Measurements from ENCODE around the gene PRR7.
A peak's percentile ranks its signal among the peaks of the same experiment; 100 is the strongest.

PRR7 gene

DNA sequence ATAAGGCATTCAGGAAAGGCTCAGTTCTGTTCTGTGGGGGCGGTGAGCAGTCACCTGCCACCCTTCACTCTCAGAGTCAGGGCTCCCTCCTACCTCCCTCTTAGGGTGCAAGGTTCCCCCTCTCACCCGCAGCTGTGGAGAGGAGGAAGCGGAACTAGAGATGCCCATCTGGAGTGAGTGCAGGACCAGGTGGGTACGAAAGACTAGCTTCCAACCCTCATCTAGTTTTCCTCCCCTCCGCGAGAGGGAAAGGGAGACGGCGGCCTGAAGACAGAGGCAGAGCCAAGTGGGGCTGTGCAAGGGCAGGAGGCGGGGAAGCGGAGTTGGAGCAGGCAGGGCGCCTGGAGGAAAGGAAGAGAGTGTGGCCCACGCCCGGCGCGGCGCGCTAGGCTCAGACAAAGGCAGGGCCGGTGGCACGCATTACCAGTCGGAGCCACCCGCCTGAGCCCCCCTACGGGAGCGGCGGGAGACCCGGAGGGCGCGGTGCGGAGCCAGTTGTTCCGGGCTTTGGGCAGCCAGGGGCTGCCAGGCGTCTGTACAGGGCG lies 7.3 kb downstream of the PRR7 start:
- DNase-seq = peak; percentile 63

DNA sequence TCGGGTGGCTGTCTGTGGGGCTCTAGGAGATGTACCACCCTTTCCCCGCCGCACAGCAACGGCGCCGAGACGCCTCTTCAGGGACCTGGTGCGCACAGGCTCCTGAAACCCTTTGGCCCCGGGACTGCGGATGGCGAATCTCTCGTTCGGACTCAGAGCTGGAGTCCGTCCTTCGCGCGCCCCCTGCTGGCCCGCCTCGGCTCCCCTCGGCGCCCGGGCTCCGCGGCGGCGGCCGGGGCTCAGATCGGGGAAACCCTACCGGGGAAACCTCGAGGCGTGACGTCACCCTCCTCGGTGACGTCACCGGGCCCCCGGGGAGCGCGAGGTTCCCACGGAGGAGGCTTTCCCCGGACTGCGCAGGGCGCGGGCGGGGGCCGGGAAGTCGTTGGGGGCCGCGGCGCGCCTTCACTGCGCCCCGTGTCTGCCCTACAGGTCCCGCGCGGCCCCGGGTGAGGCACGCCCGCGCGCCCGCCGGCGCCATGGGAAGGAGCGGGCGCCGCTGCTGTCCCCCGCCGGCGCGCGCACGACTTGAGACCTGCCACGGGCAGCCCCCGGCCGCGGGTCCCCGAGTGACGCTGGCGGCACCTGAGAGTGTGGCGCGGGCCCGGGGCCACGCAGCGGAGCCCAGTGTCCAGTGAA lies 7.9 kb downstream of the PRR7 start:
- peak; percentile 68 for DNase-seq

DNA sequence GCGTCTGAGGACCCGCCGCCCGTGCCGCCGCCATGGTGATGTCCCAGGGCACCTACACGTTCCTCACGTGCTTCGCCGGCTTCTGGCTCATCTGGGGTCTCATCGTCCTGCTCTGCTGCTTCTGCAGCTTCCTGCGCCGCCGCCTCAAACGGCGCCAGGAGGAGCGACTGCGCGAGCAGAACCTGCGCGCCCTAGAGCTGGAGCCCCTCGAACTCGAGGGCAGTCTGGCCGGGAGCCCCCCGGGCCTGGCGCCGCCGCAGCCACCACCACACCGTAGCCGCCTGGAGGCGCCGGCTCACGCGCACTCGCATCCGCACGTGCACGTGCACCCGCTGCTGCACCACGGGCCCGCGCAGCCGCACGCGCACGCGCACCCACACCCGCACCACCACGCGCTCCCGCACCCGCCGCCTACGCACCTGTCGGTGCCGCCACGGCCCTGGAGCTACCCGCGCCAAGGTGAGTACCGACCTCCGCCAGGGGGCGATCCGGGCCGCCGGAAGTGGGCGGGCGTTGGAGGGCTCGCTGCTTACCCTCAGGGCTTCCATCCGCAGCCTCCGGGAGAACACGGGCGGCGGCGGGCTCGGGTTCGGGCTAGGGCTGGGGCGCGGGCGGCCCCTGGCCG lies 8.5 kb downstream of the PRR7 start:
- peak; percentile 53 for DNase-seq

DNA sequence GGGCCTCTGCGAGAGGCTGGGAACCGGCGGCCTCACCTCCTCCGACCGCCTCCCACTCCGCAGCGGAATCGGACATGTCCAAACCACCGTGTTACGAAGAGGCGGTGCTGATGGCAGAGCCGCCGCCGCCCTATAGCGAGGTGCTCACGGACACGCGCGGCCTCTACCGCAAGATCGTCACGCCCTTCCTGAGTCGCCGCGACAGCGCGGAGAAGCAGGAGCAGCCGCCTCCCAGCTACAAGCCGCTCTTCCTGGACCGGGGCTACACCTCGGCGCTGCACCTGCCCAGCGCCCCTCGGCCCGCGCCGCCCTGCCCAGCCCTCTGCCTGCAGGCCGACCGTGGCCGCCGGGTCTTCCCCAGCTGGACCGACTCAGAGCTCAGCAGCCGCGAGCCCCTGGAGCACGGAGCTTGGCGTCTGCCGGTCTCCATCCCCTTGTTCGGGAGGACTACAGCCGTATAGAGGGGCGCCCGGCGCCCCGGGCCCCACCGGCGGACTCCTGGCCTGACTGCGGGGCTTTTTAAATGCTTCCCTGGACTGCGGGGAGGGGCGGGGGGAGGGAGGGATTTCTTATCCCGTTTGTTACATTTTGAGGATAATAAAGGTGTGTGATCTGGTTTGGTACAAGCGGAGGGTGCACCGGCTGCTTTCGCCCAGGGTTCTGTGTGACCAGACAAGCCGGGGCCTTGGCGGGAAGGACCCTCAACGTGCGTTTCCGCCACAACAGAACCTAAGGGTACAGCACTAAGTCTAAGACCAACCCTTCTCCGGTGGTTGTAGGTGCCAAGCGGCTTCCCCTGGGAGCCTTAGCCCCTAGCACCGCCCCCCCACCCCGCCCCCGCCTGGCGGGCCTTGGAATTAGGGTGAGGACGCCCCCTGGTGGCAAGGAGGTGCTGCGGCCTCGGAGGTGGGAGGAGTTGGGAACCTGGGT lies 9.3 kb downstream of the PRR7 start:
- DNase-seq = peak; percentile 28

DNA sequence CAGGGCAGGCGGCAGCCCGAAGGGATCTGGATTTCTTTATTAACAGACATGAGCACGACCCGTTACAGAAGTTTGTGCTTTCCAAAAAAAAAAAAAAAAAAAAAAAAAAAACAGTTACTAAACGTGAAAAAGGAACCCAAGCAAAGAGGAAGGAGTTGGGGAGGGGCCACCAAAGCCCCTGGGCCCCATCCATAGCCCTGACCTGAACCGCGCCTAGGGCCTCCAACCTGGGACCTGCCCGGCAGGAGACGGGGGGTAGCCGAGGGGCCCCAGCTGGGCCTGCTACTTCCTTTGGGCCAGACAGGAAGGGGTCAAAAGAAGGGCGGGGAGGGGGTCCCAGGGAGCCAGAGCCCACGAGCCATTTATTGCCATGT lies 10.0 kb downstream of the PRR7 start:
- no peak for DNase-seq

DNA sequence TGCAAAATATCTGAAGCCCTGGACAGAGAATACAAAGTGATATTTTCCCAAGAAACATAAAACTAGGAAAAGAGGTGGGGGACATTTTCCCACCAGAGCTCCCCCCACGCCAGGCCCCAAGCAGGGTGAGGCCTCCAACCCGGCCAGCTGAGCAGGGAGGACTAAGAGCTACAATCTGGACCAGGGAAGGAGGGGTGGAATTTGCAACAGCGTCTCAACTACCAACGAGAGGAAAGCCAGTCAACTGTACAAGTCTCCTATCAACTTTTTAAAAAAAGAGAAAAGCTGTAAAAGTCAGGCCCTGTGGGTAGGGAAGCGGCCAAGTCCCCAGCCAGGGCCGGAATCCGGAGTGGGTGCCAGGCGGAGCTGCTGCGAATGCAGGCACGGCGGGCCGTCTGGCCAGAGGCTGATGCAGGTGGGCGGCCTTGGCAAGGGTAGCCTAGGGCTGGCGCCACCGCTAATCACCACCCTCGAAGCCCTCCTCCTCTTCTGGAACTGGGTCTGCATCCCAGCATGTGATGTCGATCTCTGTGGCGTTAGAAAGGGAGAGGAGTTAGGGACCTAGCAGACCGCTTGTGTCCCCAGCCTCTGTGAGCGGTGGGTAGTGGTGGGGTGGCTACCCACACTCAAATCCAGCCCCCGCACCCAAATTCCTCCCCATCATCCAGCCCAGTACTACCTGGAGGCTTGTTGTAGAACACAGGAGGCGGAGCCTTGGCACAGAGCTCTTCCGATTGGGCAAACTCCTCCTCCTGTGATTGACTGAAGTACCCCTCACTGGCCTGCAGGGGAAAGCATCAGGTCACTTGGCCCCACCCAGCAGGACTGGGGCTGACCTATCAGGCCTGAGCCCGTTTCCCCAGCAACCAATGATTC lies 10.6 kb downstream of the PRR7 start:
- peak; percentile 88 for DNase-seq

DNA sequence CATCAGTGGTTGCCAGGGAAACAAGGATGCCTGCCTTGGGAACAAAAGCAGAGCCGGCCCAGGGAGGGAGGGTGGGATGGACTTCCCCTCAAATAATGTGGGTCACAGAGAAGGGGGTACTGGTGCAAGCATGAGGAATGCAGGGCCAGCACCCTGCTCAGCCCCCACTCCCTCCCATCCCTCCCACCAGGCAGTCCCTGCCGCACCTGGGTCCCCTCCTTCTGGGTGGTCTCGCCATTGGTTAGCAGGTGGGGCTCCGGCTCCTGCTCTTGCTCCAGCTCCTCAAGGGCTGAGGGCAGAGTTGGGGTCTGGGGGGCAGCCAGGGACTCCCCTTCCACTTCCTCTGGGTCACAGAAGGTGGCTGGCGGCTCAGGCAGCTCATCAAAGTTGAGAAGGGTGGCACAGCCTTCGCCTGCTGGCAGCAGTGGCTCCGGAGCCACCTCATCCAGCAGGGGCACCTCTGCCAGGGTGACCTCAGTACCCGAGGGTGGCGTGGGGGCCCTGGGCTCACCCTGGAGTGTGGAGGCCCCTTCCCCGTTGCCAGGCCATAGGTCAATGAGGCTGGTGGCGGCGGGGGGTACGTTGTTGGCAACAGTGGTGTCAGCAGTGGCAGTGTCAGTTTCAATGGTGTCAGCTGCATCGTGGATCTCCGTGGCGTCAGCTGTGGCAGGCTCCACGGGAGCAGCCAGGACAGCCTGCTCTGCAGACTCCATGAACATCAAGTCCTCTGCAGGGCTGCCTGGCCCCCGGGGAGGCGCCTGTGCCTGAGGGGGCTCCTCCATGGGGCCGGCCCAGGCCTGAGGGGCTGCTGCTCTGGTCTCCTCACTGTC lies 11.5 kb downstream of the PRR7 start:
- no peak for DNase-seq

DNA sequence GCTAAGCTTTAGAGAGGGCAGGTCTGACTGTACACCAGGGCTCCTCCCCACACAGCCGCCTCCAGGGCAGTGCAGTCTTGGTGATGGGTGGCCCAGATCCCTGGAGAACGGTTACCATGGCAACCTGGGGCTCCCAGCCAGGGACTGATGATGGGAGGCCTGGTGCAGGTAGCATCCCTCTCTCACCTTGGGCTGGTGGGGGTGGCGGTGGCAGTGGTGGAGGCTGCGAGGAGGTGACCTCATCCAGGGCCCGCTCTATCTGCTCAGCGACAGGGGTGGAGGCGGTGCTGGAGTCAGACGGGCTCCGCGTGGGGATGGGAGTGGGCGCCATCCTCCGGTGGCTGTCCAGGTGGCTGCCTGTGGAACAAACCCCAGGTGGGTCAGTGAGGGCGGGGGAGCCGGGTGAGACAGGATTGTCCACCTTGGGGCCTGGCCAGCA lies 12.3 kb downstream of the PRR7 start:
- peak; percentile 8 for DNase-seq

DNA sequence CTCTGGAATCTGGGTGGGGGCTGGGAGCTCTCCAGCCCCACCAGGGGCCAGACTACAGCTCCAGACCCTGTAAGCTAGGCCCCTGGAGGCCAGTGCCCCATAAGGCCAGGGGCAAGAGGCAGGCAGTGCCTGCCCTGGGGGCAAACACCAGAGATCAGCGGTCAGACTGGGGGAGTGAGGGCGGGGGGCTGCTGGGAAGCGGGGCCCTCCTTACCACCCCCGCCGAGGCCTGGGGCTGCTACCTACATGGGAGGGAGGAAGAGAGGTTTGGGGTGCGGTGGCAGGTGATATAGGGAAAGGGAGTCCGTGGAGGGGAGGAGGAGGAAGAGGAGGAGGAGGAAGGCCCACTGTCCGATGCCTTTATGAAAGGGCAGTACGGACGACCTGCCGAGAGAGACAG lies 12.7 kb downstream of the PRR7 start:
- DNase-seq = no peak

DNA sequence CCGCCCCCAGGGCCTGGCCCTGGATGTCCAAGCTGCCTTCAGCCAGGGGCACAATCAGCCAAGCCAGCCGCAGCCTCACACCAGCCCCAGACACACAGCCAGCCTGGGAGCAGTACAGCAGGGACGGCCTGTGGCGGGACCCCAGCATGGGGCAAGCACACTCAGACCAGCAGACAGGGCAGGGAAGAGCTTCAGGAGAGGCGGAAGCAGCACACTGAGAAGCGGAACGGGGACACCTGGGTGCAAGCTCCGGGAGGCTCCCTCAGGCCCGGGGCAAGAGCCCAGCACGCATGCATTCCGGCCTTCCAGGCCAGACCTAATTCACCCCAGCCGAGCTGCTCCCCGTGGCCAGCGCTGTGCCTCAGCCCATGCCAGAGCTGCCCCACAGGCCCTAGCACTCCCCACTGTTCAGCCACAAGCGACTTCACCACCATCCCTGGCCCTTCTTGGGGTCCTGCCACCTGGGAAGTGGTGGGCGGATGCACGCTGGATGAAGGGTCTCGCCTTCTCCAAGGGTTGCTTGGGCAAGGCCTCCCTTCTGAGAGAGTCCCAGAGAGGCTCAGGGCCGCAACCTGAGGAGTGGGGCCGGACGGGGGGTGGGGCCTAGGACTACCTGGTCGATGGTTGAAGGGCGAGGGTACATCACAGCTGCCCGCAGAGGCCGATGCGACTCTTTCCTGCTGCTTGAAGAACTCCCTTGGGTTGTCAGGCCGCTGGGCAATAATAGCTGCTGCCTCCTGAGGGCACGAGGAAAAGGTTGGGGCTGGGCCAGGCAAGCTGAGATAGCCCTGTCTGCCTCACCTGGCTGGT lies 13.4 kb downstream of the PRR7 start:
- DNase-seq = no peak

DNA sequence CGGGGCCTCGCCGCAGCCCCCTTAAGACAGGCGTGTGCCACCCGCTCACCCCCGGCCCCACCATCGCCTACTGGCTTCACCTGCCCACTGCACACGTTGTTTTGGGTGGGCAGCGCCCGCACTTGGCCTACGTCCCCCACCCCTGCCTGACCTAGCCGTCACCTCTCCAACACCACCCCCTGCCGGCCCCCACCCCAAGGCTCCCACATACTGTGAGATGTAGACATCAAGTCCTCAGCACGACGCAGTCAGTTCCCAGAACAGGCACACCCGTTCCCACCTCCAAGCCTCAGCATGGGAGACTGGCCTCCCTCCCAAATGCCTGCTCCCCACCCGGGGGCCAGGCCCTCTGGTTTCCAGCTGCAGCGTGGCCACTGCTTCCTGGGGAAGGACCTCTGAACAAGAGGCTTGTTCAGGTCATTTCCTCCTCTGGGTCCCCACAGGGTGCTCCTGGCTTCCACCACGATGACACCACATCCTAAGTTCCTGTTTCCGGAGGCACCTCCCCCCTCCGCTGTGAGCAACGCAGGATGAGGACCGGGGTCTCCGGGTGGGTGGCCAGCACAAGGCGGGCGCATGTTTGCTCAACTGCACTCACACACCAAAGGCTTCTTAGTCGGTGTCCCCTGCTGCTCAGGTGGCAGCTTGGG lies 15.5 kb downstream of the PRR7 start:
- no peak for DNase-seq

DNA sequence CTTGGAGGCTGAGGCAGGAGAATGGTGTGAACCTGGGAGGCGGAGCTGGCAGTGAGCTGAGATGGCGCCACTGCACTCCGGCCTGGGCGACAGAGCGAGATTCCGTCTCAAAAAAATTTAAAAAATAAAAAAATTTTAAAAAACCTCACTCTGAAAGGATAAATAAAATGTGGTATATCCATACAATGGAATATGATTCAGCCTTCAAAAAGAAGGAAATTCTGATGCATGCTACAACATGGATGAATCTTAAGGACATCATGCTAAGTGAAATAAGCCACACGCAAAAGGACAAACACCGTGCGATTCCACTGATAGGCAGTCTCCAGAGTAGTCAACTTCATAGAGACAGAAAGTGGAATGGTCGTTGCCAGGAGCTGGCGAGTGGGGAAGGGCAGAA lies 18.4 kb downstream of the PRR7 start:
- DNase-seq = no peak

DNA sequence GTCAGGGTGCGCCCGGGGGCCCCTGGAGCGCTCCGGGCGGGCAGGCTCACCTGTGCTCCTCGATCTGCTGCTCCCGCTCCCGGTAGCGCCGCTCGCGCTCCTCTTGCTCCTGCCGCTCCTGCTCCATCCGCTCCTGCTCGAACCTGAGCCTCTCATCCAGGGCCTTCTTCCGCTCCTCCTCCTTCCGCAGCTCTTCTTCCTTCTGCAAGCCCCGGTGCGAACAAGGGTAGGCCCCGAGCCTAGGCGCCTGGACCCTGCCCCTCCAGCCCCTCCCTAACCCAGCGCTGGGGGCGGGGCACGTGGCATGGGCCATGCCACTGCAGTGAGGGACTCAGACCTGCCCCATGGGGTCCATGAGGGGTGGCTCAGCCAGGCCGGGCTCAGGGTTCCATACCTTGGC lies 20.2 kb downstream of the PRR7 start:
- DNase-seq = no peak

DNA sequence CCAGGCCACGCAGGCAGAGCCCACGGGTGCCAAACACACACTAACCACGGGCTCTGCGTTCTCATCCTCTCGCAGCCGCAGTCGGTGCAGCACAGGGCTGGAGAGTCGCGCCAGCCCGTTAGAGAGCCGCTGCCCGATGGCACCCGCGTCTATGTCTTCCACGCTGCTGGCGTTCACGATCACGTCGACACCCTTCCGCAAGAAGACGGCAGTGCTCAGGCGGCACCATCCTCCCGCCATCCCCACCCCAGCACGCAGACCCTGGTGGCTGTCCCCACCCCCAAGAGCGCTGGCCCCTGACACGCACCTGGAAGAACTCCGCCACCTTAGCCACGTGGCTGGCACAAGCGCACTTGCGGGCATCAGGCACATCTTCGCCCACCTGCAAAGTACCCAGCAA lies 20.8 kb downstream of the PRR7 start:
- DNase-seq = no peak

DNA sequence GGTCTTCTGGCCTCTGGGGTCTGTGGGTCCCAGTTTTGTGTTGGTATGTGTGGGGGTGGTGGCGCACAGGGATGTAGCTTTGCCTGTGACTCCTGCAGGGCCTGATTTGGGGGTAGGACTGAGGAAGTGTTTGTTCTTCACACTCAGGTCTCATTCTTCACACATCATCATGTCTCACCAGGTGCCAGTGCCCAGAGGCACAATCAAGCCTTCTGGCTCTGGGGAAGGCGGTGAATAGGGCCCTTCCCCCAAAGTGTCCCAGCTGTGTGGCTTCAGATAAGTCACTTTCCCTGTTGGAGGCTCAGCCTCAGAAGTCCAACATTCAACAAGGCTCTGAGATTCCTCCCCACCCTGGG lies 21.7 kb downstream of the PRR7 start:
- DNase-seq = no peak

DNA sequence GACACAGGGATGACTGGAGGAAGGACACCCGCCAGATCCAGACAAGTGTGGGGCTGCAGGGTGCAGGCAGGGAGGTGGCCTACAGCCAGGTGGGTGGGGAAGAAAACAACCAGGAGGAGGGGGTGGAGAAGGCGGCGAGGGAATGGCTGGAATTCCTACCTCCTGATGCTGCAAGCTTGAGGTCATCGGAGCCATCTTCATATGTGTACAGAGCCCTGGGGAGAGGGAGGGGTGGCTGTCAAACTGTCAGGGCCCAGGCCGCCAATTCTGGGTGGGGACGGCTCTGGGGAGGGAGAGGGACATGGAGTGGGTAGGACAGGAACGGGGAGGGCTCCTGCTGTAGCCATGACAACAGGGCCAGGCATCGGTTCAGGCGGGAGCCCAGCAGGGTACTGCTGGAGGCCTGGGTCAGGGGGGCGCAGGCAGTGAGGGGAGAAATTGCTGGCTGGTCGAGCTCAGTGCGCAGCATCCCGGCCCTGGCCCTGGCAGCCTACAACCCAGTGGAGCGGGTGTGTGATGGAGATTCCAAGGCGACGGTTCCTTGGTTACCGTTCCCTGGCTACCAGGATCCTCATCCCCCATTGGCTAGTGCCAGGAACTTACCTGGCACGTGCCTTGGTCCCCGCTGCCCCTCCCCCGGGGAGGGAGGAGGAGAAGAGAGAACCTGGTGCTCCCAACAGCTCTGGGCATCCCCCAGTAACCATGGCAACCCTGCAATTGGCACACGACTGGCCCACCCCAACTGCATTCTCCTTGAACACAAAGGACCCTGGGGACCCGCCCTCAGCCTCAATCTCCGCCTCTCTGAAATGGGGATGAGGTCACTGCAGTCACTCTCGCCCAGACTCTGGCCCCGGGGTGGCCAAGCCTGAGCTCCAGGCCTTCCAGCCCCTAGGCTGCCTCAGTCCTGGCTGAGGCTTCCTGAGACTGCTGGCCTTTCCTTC lies 22.3 kb downstream of the PRR7 start:
- DNase-seq = peak; percentile 39

DNA sequence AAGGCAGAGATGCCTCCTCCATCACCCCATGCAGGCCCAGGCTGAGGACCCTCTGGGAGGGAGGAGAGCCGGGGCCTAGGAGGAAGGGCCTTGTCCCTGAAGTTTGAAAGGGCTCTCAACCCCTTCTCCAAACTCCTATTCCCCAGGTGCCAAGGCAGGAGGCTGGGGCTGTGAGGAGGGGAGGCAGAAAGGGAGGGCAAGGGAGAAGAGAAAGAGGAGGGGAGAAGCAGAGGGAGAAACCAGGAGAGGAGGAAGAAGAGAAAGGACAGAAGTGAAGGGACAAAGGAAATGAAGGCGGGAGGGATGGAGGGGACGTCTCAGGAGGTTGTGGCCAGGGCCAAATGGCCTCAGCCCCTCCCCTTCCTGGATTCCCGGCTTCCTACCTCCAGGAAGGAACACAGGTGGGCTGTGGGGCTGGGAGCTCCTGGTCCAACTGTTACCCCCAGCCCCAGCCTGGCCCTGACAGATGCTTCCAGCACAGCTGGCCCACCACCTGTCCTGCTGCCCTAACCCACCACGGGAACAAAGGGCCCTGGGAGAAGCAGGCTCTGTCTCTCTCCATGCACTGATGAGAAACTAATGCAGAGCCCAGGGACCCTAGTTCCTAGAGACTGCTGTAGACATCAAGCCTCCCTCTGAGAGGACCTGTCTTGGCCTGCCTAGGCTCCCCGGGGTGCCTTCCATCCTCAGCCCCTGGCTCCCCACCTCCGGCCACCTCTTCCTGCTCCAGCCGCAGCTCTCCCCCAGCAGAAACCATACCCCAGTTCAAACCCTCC lies 23.3 kb downstream of the PRR7 start:
- DNase-seq = no peak
